ENCODE measurements around the gene PSG1.
"Not testable (repeated sequence)": the region's sequence is repeated elsewhere in the genome, so short reads cannot be mapped to it uniquely, and the experiment has no call there.

Gene PSG1

DNA sequence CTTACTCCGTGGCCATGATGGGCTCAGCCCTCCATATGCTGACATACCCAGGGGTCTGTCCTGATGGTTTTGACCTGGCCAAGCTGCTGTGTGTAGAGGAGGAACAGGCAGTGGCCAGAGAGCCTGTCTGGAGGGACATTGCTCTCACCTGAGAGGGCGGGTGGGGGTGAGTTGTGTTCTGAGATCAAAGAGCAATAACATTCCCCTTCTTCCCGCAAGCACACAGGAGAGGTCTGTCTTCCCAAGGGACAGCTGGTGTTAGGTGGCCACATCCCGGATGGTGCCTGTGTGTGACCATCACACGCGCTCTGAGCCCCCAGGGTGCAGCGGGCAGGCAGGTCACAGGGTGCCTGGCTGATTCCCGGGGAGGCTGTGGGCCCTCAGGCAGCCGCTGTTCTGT is 1.1 kb upstream of the PSG1 start:
- not testable (repeated sequence) for DNase-seq

- DNase-seq = not testable (repeated sequence)
Observed at GRCh38 chr19:42876596-42876995, 2.9 kb downstream of the PSG1 start.

- not testable (repeated sequence) for DNase-seq
Observed at GRCh38 chr19:42875881-42876280, 3.6 kb downstream of the PSG1 start.

GRCh38 chr19:42874901-42875813 is 4.4 kb downstream of the PSG1 start:
- not testable (repeated sequence) for DNase-seq

DNA sequence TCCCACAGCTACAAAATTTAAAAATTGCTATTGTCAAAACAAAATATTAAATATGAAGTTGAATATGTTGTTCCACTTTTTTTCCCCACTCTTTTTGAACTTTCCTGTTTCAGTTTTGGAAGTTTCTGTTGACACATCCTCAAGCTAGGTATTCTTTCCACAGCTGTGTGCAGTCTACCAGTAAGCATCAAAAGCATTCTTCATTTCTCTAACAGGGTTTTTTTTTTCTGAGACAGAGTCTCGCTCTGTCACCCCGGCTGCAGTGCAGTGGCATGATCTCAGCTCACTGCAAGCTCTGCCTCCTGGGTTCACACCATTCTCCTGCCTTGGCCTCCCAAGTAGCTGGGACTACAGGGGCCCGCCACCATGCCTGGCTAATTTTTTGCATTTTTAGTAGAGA is 5.4 kb downstream of the PSG1 start:
- DNase-seq = not testable (repeated sequence)

DNA sequence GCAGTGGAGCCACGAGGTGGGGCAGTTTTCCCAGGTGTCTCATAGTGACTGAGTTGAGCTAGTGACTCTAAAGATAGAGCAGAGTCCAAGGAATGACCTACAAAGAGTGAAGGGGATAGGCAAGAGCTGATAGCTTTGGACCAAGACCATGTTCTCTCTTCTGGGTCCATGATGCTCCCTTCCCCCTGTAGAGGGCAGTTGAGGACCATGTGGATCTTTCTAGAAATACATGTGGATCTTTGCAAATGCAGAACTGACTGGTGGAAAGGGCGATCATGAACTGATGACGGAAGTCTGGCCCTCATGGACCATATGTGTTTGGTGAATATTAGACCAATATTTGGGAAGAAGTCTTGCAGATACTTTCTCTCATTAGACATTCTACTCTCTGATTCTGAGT is 6.9 kb downstream of the PSG1 start:
- DNase-seq = no peak

- DNase-seq = no peak
Observed at GRCh38 chr19:42857544-42857867, 22.0 kb downstream of the PSG1 start.

GRCh38 chr19:42856866-42857543 is 22.5 kb downstream of the PSG1 start:
- peak; percentile 20 for DNase-seq

DNA sequence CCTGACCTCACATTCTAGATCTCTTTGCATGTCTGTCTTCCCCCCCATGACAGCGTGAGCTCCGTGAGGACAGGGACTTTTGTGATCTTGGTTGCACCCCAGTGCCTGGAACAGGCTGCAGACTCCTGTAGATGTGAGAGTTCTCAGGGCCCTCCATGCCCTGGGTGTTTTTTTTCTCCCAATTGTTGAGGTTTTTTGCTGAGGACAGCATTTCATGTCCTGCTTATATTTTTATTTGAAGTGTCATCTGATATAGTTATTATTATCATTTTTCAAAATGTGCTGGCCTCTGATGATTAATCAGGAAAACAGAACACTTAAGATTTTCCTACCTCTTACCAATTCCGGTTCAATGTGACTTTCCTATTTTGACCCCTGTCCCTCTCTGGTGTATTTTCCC is 24.8 kb downstream of the PSG1 start:
- DNase-seq = not testable (repeated sequence)

GRCh38 chr19:42853231-42853630 is 26.3 kb downstream of the PSG1 start:
- DNase-seq = not testable (repeated sequence)

DNA sequence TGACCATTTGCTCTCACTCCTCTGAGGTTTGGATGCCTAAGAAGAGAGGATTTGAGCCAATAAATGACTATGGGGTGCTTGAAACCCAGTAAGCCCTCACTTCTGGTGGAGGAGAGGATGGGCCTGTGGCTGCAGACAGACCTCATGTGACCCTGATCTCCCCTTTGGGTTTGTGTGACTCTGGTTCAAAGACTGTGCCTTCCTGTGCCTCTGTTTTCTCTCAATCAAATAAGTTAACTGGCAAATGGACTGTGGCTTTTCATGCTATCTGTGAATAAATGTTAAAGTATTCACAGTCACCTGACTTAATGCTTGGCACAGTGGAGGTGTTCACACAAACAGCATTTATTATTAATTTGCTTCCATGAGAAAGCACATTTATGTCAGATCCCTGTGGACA is 26.7 kb downstream of the PSG1 start:
- not testable (repeated sequence) for DNase-seq

- not testable (repeated sequence) for DNase-seq
Observed at GRCh38 chr19:42851718-42852280, 27.7 kb downstream of the PSG1 start.

GRCh38 chr19:42850981-42851717 is 28.4 kb downstream of the PSG1 start:
- DNase-seq = no peak

- no peak for DNase-seq
Observed at GRCh38 chr19:42846597-42846996, 32.9 kb downstream of the PSG1 start.

DNA sequence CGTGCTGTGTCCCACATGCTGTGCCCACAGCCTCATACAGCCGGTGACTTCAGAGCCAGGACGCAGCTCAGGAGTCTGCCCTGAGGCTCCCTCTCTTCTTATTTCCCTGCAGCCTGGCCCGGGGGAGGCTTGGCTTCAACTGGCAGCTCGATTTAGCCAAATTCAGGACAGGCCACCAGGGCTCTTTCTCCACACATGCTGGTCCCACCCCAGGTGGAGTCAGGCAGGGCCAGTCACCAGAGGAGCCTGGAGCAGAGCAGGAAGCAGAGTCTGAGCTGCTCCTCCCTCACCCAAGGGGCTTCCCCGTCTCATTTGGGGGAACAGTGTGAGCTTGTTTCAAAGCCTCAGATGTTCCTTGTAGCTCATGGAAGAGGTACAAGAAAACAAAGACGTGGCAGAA is 35.9 kb downstream of the PSG1 start:
- not testable (repeated sequence) for DNase-seq

DNA sequence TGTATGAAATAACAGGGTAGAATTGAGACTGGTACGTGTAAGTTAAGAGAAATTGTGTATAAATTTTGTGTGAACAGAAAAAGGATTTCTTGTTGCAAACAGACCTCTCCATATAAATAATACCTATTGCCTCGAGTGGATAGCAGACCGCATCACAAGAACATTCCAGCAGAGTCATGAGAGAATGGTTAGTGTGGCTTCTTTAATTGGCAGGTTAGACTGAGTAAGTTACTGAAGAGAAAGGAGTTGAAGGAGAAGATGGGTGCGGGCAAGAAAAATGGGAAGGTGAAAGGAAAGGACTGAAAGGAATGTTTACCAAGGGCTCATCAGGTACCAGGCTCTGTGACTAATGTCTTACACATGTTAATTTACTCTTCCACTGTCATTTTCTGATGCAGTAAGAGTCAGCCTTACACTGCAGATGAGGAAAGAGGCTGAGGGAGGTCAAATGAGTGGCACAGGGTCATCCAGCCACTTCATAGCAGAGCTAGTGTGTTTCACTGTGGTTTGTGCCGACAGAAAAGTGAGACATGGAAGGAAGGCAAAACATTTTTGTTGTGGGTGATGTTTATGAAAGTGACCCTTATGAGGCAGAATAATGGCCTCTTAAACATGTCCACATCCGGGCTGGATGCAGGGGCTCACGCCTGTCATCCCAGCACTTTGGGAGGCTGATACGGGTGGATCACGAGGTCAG is 46.6 kb downstream of the PSG1 start:
- not testable (repeated sequence) for DNase-seq

DNA sequence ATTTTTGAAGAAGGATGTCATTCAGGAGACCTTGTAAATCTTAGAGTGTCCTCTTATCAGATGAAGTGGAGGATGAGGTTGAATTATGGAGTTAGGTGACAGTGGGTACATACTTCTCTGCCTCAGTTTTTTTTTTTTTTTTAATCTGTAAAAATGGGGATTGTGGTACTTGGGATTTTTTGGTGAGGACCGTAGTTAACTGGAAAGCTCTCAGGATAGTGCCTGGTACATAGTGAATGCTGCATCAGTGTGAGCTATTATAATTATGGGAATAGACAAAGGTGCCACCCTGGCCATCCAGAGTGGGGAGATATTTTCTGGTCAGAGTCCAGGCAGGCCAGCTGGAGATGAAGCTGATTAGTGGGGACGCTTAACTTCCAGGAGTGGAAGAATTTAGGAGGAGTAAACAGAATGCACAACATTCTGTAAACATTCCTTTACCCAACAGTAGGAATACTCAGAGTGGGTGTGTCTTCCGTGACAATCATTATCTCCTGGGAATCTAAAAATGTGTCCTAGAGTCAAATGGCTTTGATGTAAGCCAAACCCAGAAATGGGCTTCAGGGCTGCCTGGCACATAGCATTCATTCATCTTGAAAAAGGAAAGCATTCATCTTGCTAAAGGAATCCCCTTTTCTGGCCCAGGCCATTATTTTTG is 47.4 kb downstream of the PSG1 start:
- DNase-seq = not testable (repeated sequence)

- no peak for DNase-seq
Observed at GRCh38 chr19:42831221-42832019, 48.1 kb downstream of the PSG1 start.

GRCh38 chr19:42821306-42821977 is 58.1 kb downstream of the PSG1 start:
- DNase-seq = not testable (repeated sequence)

DNA sequence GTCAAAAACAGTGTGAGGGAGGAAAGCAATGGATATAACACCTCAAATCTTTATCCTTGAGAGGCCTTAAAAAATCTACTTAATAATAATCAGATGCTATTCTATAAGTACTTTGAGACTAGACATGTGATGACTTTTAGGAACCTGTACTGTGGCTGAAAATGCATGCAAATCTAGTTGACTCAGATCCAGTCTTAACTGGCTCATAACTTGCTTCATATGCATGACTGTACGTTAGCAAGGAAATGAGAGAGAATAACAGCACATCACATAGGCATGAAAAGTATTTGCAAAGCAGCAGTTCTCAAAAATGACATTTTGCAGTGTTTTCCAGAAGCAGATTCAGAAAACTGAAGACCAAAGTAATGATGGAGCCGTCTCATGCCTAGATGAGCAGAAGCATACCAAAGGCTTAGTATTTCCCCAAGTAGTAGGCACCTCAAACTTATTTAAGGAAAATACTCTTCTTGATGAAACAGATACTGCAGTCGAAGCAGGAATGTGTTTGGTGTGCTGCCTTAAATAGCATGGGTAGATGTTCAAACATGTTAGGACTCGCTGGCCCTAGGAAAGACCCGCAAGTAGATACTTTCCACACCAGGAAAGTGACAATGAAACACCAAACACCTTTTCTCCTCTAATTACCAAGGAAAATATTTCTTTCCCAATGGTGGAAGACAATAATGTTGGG is 59.4 kb downstream of the PSG1 start:
- not testable (repeated sequence) for DNase-seq
